Stromal cell of bone marrow (primary cell): ENCODE measurements around the gene CPNE1.

ENCODE experiments used
- DNase-seq: peaks from one replicate; pipeline ENCODE4 v3.0.0-alpha.2; 2012; ENCODE audit warnings: low read depth

Gene CPNE1

DNA sequence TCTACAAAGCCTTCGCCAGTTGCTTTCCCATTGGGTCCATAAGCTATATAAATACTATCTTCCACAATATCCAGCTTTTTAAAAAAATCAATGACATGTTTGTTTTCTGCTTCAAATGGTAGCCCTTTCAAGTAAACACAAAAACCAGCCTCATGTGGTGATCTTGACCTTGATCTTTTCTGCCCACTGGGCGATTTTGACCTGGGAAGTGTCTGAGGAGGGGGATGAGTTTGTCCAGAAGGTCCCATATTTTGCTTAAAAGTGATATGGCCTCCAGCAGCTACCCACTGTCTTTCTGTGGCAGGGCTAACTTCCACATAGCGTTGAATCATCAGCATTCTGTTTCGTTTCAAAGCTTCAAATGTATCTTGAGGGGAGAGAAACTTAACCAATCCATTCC is 10.8 kb downstream of the CPNE1 start:
- DNase-seq = no peak

GRCh38 chr20:35653430-35653734 is 11.3 kb downstream of the CPNE1 start:
- DNase-seq = no peak

- DNase-seq = no peak
Measured at GRCh38 chr20:35652641-35653429, 11.9 kb downstream of the CPNE1 start.

GRCh38 chr20:35651958-35652357 is 12.7 kb downstream of the CPNE1 start:
- no peak for DNase-seq

GRCh38 chr20:35650632-35651031 is 14.1 kb downstream of the CPNE1 start:
- DNase-seq = no peak

DNA sequence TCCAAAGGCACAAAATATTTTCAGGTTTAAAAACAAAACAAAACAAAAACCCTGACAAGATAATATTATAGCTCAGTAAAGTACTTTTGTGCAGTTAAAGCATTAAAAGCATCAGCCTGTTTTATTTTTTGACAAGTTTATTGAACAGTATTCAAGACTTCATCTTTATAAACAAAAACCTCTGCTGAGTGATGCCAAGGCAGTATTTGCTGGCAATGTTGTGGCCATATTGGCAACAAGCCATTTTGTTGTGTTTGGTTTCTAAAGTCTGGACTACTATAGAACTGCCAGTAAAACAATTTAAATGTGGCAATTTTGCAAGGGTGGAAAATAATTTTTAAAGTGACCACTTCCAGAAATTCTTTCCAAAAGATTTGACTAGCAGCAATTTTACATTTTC is 15.9 kb downstream of the CPNE1 start:
- DNase-seq = no peak

- DNase-seq = no peak
Measured at GRCh38 chr20:35644806-35645205, 19.9 kb downstream of the CPNE1 start.

- DNase-seq = no peak
Measured at GRCh38 chr20:35643045-35643444, 21.7 kb downstream of the CPNE1 start.

DNA sequence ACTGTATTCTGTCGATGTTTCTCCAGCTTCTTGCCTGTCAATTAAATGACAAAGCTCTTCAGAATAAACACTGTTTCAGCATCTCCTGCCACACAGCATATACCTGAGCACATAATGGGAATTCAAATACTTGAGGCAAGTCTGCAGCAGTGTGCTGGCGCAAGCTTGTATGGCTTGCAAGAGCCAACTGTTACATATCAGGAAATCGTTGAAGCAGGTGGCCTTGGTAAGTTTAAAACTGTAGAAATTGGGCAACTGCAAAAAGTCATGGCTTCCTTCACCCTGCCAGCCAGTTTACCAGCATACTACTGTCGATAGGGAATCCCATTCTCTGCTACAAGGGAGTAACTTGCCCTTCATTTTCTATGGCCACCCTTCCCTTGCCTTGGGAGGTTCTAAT is 23.0 kb downstream of the CPNE1 start:
- no peak for DNase-seq

DNA sequence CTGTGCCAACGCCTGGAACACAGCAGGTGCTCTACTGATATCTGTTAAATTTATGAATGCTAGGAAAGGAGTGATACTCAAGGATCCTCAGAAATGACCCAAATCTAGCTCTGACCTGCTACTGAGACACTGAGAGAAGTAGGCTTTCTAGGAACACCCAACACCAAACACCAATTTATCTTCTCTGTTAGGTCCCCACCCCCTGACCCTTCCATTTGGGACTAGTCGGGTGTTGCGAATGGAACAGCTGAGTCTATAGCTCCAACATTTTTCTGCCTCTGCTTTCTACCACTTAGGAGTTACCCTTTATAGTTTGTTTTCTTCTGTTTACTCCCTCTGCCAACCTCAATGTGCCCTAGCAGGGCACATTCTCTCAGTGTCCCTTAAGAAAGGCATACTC is 24.0 kb downstream of the CPNE1 start:
- no peak for DNase-seq

DNA sequence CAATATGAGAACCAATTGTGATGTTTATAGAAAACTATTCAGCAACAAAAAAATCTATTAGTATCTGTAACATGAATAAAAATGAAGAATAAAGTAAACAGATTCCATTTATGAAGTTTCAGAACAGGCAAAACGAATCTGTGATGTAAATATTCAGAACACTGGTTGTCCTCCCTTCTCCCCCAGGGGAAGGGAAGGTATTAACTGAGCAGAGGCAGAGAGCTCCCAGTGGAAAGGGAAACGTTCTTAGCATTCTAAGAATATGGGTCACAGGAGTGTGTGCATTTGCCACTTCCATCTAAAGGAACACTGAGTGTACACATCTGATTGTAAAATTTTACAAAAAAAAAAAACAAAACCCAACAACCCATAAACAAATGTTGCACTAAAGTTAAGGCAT is 25.9 kb downstream of the CPNE1 start:
- DNase-seq = no peak

- DNase-seq = no peak
Measured at GRCh38 chr20:35637276-35637675, 27.4 kb downstream of the CPNE1 start.

GRCh38 chr20:35636095-35636494 is 28.6 kb downstream of the CPNE1 start:
- DNase-seq = no peak

GRCh38 chr20:35635652-35636051 is 29.0 kb downstream of the CPNE1 start:
- DNase-seq = no peak

GRCh38 chr20:35632539-35633115 is 32.1 kb downstream of the CPNE1 start:
- no peak for DNase-seq

- DNase-seq = no peak
Measured at GRCh38 chr20:35630636-35631035, 34.1 kb downstream of the CPNE1 start.

- no peak for DNase-seq
Measured at GRCh38 chr20:35629427-35630145, 35.1 kb downstream of the CPNE1 start.

DNA sequence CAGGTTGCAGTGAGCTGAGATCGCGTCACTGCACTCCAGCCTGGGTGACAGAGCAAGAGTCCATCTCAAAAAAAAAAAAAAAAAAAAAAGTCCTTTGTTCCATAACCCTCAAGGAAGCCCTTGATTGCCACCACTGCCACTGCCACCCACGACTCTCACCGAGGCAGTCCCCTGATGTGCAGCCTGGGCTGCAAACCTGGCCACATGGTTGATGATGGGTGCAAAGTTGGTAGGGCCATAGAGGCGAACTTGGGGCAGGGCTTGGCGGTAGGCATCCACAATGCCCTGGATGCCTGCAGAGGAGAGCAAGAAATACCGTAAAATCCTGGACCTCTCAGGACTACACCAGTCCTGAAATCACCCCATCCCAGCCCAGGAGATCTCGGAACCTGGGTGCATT is 37.6 kb downstream of the CPNE1 start:
- no peak for DNase-seq

DNA sequence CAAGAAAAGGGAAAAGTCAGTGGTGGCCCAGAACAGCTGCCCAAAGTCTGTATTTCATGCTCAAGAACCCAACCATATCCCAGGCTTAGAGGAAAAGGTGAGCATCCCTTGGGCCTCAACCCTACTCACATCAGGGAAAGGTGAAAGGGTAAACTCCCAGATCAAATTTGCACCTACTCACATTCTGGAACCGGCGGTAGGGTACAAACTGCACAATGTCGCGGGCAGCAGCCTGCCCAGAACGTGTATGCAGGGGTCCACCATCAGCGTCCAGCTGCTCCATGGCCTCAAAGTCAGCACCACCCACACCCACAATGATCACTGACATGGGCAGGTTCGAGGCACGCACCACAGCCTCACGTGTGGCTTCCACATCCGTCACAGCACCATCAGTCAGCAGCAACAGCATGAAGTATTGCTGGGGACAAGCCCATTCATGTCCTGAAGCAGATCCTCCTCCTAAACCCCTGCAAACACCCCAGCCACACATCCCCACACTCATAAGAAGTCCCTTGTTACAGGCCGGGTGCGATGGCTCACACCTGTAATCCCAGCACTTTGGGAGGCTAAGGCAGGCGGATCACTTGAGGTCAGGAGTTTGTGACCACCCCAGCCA is 38.2 kb downstream of the CPNE1 start:
- DNase-seq = no peak

DNA sequence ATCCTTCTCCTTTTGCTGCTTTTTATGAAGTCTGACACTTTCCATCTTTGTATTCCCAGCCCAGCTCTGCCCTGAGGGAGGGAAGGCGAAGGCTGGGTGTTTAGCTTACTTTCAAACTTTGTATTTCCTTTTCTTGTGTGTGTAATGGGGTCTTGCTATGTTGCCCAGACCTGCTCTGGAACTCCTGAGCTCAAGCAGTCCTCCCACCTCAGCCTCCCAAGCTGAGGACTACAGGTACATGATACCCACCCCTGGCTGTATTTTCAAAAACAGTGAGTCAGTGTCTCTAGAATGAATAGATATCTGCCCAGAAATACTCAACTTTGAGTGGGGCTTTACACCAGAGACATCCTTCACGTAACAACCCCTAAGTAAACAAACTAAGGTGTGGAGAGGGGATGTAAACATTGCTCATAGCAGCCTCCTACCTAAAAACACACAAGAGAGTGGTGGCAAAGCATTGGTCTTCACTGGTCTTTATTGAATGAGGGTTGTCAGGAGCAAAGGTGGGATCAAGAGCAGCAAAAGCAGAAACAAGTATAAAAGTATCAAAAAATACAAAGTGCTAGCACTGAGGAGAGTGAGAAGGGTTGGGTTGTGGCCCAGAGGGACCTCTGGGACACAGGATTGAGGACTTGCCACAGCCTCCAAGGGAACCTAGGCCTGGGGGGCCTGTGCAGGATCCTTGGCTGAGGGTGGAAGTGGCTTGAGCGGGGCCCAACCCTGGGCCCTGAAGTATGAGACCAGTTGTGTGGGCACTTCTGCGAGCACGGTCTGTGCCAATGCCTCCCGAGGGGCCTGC is 38.9 kb downstream of the CPNE1 start:
- DNase-seq = no peak

DNA sequence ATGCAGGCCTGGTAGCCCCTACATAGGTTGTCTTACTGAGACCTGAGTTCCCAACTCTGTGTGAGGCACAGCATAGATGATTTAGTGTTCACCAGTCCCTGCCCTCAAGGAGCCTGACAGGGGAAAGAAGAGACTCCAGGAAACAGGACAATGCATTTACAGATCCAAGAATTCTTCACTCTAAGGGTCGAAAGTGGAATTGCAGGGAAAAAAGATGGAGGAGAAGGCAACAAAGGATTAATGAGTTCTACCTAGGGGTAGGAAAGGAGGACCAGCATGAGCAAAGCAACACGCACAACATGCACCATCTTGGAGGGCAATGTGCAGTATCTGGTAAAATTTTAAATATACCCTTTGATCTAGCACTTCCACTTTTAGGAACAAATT is 43.1 kb downstream of the CPNE1 start:
- no peak for DNase-seq

- DNase-seq = no peak
Measured at GRCh38 chr20:35620818-35621559, 43.7 kb downstream of the CPNE1 start.
